Right atrium auricular region (tissue), 2 donors: ENCODE results near the gene MTOR. TPM values are rescaled to one million over a fixed set of nuclear protein-coding genes. Genes with fewer than 3 reads are reported as not detected.
"Not testable (repeated sequence)": the region's sequence is repeated elsewhere in the genome, so short reads cannot be mapped to it uniquely, and the experiment has no call there.

Experiments
- DNase-seq: peaks from one replicate; pipeline ENCODE4 v3.0.0-alpha.2; 2019; ENCODE audit warnings: low spot score
- H3K27ac ChIP-seq, 2 donors: fragments of 200-600 bp; sonication (generic); 1 replicate in 1 of 2; 2 replicates in 1 of 2; pipeline ENCODE4 v1.5.1; 2016 to 2019
- H3K27me3 ChIP-seq, 2 donors: fragments of 200-600 bp; sonication (generic); one replicate each; pipeline versions ENCODE4 v1.5.1 to v1.6.0; 2017 to 2019
- H3K36me3 ChIP-seq: fragments of 200-600 bp; sonication (generic); one replicate; pipeline ENCODE4 v1.5.1; 2016
- H3K4me1 ChIP-seq, 2 donors: fragments of 200-600 bp; sonication (generic); one replicate each; pipeline versions ENCODE4 v1.5.1 to v1.6.0; 2017 to 2019
- H3K4me3 ChIP-seq, 2 donors: fragments of 200-600 bp; sonication (generic); 1 replicate in 1 of 2; 2 replicates in 1 of 2; pipeline ENCODE4 v1.5.1; 2017 to 2019; ENCODE audit warnings: mild to moderate bottlenecking in 1 of 2, moderate library complexity in 1 of 2
- H3K9me3 ChIP-seq, 2 donors: fragments of 200-600 bp; sonication (generic); one replicate each; pipeline ENCODE4 v1.5.1; 2019
- CTCF ChIP-seq, 2 donors: fragments of 200-600 bp; sonication (generic); IDR thresholded peaks; one replicate each; pipeline ENCODE4 v1.5.1; 2019; ENCODE audit warnings: antibody characterized with exemption in 2 of 2
- total RNA-seq, 2 donors: library from RNA; depleted of rRNA; stranded (reverse); fragments of >200 nt; gene quantifications; one replicate each; pipeline ENCODE4 v1.1.0, GENCODE V29; 2016

MTOR gene
- total RNA-seq, 2 donors from 2014 or later: 28.1 to 36.0 TPM

GRCh38 chr1:11080931-11081330 lies 181.4 kb downstream of the MTOR start:
- Histone ChIP-seq H3K4me3 (no peak overlapping the region), H3K27ac (no peak overlapping the region), H3K36me3 (peaks cover 57% of the 10 kb centered on the region), H3K4me1 (no peaks in the 10 kb centered on the region), H3K27me3 (no peaks in the 10 kb centered on the region), H3K9me3 (no peaks in the 10 kb centered on the region)
- no peak for TF ChIP-seq CTCF (IDR thresholded peaks at IDR 0.05)
- no peak for DNase-seq

DNA sequence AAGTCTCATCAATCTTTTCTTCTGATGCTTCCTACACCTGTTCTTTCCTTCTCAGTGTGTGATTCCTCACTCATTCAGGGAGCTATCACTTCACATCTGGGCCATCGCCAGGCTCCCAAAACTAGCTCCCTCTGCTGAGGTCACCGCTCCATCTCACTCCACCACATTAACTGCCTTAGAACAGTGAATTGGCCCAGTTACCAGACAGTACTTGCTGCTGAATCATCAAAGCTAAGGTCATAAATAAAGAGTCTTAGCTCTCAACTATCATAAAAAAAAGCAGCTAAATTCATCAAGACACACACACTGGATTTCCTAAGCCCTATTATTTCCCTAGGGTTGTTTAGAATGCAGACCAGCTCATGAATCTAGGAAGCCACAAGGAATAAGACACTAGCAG lies 183.7 kb downstream of the MTOR start:
- Histone ChIP-seq H3K4me1 (no peaks in the 10 kb centered on the region), H3K9me3 (no peaks in the 10 kb centered on the region), H3K27ac (no peak overlapping the region), H3K27me3 (no peaks in the 10 kb centered on the region), H3K36me3 (peaks cover 79% of the 10 kb centered on the region), H3K4me3 (no peak overlapping the region)
- DNase-seq: no peak
- no peak for TF ChIP-seq CTCF (IDR thresholded peaks at IDR 0.05)

- not testable (repeated sequence) for H3K9me3 ChIP-seq, H3K27ac ChIP-seq, H3K4me1 ChIP-seq, H3K27me3 ChIP-seq, H3K4me3 ChIP-seq, DNase-seq
- peaks cover 93% of the 10 kb centered on the region for H3K36me3 ChIP-seq
Measured at GRCh38 chr1:11073398-11073797, 189.0 kb downstream of the MTOR start.

DNA sequence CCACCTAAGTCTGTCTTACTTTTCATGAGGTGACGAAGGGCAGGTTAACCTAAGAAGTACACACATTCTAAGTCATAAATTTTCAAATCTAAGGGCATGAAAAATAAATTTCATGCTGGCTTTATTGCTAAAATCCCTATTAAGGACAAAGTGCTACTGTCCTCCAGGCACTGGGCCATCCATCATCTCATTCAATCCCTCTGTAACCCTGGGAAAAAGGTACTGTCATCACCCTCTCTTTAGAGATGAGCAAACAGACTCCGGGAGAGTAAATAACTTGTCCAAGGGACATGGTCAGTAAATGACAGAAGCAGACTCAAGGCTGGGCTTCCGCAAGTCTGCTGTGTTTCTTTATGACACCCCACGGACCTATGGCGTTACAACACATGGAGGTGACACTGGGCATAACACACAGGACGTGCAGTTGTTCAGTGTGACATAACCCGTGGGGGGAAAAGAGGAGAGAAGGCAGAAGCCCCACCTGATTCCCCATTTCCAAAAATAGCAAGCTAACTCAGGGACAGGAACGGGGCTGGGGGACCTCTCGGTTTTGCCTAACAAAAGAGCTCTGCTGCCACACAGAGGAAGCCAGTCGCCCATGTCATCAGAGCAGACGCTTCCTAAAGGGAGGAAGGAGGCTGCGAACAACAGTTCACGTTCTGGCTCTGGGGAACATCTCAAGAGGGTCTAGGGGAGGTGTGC lies 190.0 kb downstream of the MTOR start:
- peaks cover 96% of the 10 kb centered on the region for H3K36me3 ChIP-seq
- no peak for DNase-seq
- no peaks in the 10 kb centered on the region for H3K27me3 ChIP-seq
- H3K27ac ChIP-seq: no peak overlapping the region
- no peak for TF ChIP-seq CTCF (IDR thresholded peaks at IDR 0.05)
- H3K9me3 ChIP-seq: no peaks in the 10 kb centered on the region
- no peaks in the 10 kb centered on the region for H3K4me1 ChIP-seq
- no peak overlapping the region for H3K4me3 ChIP-seq

GRCh38 chr1:11071463-11072215 lies 190.7 kb downstream of the MTOR start:
- Histone ChIP-seq H3K4me1 (no peaks in the 10 kb centered on the region), H3K4me3 (no peak overlapping the region), H3K27ac (no peak overlapping the region), H3K36me3 (peaks cover 97% of the 10 kb centered on the region), H3K27me3 (no peaks in the 10 kb centered on the region), H3K9me3 (no peaks in the 10 kb centered on the region)
- no peak for DNase-seq
- no peak for TF ChIP-seq CTCF (IDR thresholded peaks at IDR 0.05)

- no peaks in the 10 kb centered on the region for H3K4me1 ChIP-seq
- no peaks in the 10 kb centered on the region for H3K27me3 ChIP-seq
- no peak overlapping the region for H3K27ac ChIP-seq
- no peaks in the 10 kb centered on the region for H3K9me3 ChIP-seq
- no peak for TF ChIP-seq CTCF (IDR thresholded peaks at IDR 0.05)
- H3K4me3 ChIP-seq: no peak overlapping the region
- H3K36me3 ChIP-seq: peaks cover 97% of the 10 kb centered on the region
- DNase-seq: no peak
Measured at GRCh38 chr1:11070876-11071275, 191.5 kb downstream of the MTOR start.
